Measurements from ENCODE around the gene CPA1.

CPA1 gene

GRCh38 chr7:130352194-130353074 is 27.9 kb upstream of the CPA1 start:
- in situ Hi-C loops (cut with MboI; ENCODE audit: low pct_unique_long_range_greater_than_20kb, low sequenced_read_pairs), result no loop called here
- DNase-seq, result no peak

DNA sequence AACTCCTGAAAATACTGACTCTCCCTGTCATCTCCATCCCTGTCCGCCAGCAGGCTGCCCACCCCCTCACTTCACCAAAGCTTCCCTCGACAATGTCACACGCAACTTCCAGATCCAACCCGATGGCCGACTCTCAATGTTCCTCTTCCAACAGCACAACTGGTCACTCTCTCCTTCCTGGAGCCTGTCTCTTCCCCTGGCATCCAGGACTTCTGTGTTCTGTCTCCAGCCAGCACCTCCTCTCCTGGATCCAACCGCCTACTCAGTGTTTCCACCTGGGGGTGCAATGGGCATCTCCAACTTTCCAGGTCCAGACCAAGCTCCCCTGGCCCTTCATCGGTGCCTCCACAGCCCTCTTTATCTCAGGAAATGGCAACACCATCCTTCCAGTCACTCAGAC is 27.1 kb upstream of the CPA1 start:
- no peak for DNase-seq
- in situ Hi-C loops (cut with MboI; ENCODE audit: low pct_unique_long_range_greater_than_20kb, low sequenced_read_pairs), result no loop called here

GRCh38 chr7:130356121-130356875 is 24.0 kb upstream of the CPA1 start:
- peak; percentile 48 for DNase-seq

DNA sequence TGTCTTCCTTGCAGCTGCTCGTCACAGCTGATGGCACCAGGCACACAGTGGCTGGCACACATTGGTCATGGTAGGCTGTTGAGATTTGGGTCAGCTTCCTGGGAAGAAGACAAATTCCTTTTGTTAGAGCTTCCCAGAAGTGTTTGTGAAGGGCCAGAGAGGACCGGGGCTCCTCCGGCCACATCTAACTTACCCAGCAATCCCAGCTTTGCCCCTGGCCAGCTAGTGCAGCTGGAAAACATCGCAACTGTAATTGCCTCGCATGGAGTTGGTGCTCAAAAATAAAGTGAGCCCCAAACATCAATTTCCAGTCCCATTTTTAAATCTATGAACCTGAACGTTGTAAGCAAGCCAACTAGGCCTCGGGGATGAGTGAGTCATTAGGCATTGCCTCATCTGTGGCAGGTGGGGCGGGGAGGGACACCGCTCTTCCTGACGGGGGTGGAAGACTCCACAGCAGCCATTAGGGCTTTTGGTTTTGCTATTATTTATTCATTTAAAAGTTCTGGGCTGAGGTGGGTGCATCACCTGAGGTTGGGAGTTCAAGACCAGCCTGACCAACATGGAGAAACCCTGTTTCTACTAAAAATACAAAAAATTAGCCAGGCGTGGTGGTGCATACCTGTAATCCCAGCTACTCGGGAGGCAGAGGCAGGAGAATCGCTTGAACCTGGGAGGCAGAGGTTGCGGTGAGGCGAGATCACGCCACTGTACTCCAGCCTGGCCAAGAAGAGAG is 23.2 kb upstream of the CPA1 start:
- in situ Hi-C loops (cut with MboI; ENCODE audit: low pct_unique_long_range_greater_than_20kb, low sequenced_read_pairs), result no loop called here
- DNase-seq, result peak; percentile 22

More at GRCh38 chr7:130356121-130356875, 24.0 kb upstream of the CPA1 start:
- in situ Hi-C loops (cut with MboI; ENCODE audit: low pct_unique_long_range_greater_than_20kb, low sequenced_read_pairs), result no loop called here

GRCh38 chr7:130358471-130358870 is 21.8 kb upstream of the CPA1 start:
- DNase-seq, result no peak
- in situ Hi-C loops (cut with MboI; ENCODE audit: low pct_unique_long_range_greater_than_20kb, low sequenced_read_pairs), result no loop called here

DNA sequence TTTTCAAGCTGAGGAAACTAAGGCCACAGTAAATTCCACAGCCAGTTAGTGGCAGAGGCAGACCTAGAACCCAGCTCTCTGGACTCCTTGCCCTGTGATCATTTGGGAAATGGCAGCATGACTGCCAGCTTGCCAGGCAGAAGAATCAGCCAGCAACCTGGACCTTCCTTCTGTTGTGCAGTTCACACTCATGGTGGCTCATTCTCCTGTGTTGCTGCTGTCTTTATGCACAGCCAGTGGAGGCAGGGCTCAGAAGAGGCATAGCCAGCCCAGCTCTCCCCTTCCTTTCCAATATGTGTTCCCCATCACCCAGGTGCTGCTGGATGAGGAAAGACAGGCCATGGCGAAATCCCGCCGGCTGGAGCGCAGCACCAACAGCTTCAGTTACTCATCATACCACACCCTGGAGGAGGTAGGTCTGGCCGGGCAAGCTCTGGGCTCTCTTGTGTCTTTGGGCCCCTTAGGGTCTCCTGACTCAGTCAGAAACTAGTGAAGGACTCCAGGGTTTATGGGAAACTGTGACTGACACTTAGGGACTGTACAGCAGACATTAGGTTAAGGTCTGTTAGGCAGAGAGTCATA is 20.9 kb upstream of the CPA1 start:
- in situ Hi-C loops (cut with MboI; ENCODE audit: low pct_unique_long_range_greater_than_20kb, low sequenced_read_pairs), result no loop called here
- DNase-seq, result no peak

GRCh38 chr7:130360518-130360917 is 19.8 kb upstream of the CPA1 start:
- DNase-seq, result no peak
- in situ Hi-C loops (cut with MboI; ENCODE audit: low pct_unique_long_range_greater_than_20kb, low sequenced_read_pairs), result no loop called here

DNA sequence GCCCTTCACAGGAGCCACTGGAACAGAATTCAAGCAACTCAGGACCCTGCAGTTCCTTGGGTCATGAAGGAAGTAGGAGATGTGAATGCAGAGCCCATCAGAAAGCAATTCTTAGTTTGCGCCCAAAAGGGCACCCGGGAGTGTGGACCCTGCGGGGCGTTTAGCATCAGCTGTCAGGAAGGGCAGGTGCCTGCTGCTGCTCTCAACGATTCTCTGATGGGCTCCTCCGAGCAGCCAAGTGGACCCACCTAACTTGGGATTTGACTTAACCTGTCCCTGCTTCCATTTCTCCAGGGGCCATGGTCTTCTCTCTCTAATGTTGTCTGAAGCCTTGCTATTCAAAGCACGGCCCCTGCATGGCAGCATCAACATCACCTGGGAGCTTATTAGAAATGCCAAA is 18.6 kb upstream of the CPA1 start:
- no peak for DNase-seq
- in situ Hi-C loops (cut with MboI; ENCODE audit: low pct_unique_long_range_greater_than_20kb, low sequenced_read_pairs), result no loop called here

DNA sequence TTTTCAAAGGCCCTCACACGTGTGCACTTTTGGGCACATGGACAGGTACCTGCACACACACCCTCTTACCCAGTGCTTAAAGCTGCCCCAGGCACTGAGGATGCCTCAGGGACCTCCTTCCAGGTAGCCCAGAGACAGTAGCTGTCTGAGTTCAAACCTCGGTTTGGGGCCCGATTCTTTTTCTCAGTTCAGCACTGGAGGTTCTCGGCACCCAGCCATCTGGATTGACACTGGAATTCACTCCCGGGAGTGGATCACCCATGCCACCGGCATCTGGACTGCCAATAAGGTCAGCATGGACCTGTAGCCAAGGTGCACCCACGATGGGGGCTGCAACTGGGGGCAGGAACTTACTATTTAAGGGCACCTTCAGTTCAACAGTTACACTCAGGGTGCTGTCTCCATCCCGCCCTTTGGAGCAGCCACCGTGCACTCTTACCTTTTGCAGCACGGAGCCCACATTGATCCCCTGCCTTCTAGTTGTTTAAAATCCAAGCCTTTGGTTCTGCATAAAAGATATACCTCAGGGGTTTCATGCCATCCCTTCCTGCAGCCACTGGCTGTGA is 18.0 kb upstream of the CPA1 start:
- DNase-seq, result no peak
- in situ Hi-C loops (cut with MboI; ENCODE audit: low pct_unique_long_range_greater_than_20kb, low sequenced_read_pairs), result no loop called here

DNA sequence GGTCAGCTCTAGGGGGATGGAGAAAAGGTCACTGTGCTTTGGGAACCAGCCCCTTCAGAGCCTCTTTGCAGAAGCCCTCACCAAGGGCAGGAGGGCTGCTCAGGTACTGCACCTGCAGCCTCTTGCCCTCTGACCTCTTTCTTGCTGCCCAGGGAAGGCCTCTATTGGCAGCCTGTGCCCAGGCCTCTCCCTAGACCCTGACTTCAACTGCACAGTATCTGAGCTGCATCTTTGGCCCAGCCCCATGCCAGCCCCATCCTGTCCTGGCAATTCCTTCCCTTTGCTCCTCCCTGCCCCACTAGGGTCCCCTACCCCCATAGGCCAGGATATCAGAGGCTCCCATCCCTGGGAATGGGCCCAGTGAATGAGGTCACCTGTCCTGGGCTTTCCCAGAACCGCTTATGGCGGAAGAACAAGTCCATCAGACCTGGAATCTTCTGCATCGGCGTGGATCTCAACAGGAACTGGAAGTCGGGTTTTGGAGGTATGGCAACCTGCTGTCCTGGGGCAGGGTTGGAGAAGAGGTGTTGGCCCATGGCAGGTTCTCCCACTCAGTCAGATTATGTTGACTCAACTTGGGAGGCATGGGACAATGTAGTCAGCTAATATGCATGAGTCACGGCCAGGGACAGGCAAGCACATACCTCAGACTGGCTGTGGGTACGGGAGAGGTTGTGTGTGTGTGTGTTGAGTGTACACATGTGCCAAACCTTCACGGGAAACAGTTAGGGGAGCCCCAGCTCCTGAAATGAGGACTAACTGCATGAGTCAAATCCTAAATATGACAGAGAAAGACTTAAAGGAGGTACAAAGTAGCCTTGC is 17.1 kb upstream of the CPA1 start:
- in situ Hi-C loops (cut with MboI; ENCODE audit: low pct_unique_long_range_greater_than_20kb, low sequenced_read_pairs), result no loop called here
- DNase-seq, result no peak

DNA sequence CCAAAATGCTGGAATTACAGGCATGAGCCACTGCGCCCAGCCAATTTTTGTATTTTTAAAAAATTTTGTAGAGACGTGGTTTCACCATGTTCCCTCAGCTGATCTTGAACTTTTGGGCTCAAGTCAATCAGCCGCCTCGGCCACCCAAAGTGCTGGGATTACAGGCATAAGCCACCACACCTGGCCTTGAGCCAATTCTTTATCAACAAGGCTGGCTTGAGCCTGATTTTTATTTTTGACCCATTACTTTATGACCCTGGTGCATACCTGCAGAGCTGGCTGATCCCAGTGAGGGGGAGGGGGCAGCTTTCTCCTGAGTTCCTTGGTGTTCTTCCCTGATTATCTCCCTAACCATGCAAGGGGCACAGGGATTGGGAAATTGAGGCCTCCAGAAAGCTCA is 15.8 kb upstream of the CPA1 start:
- no peak for DNase-seq
- in situ Hi-C loops (cut with MboI; ENCODE audit: low pct_unique_long_range_greater_than_20kb, low sequenced_read_pairs), result no loop called here

GRCh38 chr7:130365088-130365487 is 15.2 kb upstream of the CPA1 start:
- in situ Hi-C loops (cut with MboI; ENCODE audit: low pct_unique_long_range_greater_than_20kb, low sequenced_read_pairs), result no loop called here
- no peak for DNase-seq

DNA sequence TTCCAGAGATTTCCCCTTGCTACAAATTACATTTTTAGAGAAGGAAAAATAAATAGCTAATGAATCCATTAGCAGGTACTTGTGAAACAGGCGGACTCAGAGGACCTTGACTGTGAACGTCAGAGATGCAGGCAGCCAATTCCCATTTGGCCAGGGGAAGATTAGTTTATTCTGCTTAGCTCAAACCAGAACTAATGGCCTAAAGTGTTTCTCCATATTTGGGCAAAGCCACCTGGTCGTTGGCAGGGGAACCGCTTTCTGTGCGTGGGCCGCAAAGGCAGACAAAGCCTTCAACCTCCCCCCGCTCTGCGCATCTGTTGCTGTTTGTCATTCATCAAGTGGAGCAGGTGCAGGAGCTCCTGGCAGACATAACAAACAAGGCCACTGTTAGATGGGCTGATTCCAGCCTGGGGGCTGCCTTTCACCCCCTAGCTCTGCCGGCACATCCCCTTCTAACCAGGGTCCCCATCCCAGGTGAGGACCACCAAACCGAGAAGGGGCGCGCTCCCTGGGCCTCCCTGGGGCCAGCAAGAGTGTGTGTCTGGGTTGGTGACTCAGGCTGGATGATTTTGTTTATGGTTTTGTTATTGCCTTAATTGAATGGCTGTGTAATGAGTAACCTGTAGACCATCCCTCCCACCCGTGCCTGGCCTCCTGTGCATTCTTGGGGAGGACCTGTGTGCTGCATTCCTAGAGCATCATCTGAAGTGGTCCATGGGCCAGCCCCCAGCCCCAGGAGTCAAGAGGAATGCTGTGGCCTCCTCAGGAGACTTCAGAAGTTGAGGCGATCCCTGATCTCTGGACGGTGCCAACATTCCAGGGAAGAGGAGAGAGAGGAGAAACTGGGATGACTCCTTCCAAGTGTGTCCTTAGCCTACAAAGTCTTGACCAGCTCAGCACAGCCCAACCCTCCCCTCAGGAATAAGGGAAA is 14.5 kb upstream of the CPA1 start:
- in situ Hi-C loops (cut with MboI; ENCODE audit: low pct_unique_long_range_greater_than_20kb, low sequenced_read_pairs), result no loop called here
- DNase-seq, result no peak

DNA sequence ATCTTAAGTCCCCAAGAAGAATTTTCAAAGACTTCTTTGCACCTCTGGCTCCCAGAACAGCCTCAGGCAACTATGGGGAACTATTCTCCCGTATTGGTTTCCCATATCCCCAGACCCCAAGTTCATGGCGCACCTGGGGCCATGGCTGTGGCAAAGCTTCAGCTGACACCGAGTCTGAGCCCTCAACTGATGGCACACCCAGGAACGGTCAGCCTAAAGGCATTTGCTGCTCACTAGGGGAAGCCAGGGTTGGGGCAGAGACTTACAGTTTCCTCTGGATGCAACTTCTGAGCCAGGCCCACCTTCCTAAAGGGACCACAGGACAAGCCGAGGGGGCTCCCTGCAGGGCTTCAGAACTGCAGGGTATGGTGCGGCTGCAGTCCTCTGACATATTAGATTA is 13.7 kb upstream of the CPA1 start:
- DNase-seq, result no peak
- in situ Hi-C loops (cut with MboI; ENCODE audit: low pct_unique_long_range_greater_than_20kb, low sequenced_read_pairs), result no loop called here

DNA sequence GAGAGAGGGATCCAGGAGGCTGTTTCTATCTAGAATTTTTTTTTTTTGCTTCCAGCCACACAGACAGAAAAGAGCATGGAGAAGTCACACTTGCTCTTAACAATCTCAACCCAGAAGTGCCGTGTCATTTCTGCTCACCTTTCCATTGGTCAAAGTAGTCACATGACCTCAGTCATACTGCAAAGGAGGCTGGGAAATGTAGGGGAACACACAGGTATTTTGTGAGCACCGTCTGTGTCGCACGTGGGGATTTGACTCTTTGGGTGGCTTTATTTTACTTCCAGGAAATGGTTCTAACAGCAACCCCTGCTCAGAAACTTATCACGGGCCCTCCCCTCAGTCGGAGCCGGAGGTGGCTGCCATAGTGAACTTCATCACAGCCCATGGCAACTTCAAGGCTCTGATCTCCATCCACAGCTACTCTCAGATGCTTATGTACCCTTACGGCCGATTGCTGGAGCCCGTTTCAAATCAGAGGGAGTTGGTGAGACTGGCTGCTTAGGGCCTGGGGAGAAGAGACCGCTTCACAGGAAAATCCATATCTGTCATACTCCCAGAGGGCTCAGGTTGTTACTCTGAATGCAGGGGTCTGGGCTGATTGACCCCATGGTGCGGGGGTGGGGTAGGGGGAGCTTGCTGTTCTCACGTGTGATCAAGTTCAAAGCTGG is 13.1 kb upstream of the CPA1 start:
- DNase-seq, result no peak
- in situ Hi-C loops (cut with MboI; ENCODE audit: low pct_unique_long_range_greater_than_20kb, low sequenced_read_pairs), result no loop called here

- no peak for DNase-seq
- in situ Hi-C loops (cut with MboI; ENCODE audit: low pct_unique_long_range_greater_than_20kb, low sequenced_read_pairs), result no loop called here
These were observed 12.2 kb upstream of the CPA1 start for GRCh38 chr7:130367836-130368746.
